Liver (tissue), 9 donors: ENCODE data around the gene DNAL1. TPM values are rescaled to one million over a fixed set of nuclear protein-coding genes. Genes with fewer than 3 reads are reported as not detected.

Source experiments
- DNase-seq: peaks from one replicate; pipeline ENCODE4 v3.0.0-alpha.2; 2017; ENCODE audit warnings: low spot score
- H3K27ac ChIP-seq, 2 donors: one replicate each; pipeline ENCODE4 v1.7.0; 2013; ENCODE audit warnings: inconsistent platforms in 2 of 2, low read length in 2 of 2, control low read depth in 1 of 2, low read depth in 1 of 2, mild to moderate bottlenecking in 1 of 2
- H3K27me3 ChIP-seq, 4 donors: one replicate each; pipeline versions ENCODE4 v1.6.1 to v1.7.0; 2013; ENCODE audit warnings: low read length in 3 of 4, inconsistent platforms in 1 of 4, mild to moderate bottlenecking in 1 of 4, moderate library complexity in 1 of 4; ENCODE audit not compliant: control insufficient read depth in 4 of 4, insufficient read depth in 4 of 4
- H3K36me3 ChIP-seq, 4 donors: one replicate each; pipeline versions ENCODE4 v1.6.1 to v1.7.0; 2013; ENCODE audit warnings: low read length in 3 of 4, mild to moderate bottlenecking in 3 of 4, low read depth in 1 of 4, moderate library complexity in 1 of 4; ENCODE audit not compliant: control insufficient read depth in 4 of 4, insufficient read depth in 3 of 4
- H3K4me1 ChIP-seq, 4 donors: one replicate each; pipeline versions ENCODE4 v1.6.1 to v1.7.0; 2013; ENCODE audit warnings: low read length in 3 of 4, mild to moderate bottlenecking in 3 of 4, moderate library complexity in 1 of 4; ENCODE audit not compliant: control insufficient read depth in 4 of 4, insufficient read depth in 4 of 4
- H3K4me3 ChIP-seq, 3 donors: one replicate each; pipeline versions ENCODE4 v1.6.1 to v1.7.0; 2013; ENCODE audit warnings: low read length in 3 of 3, control low read depth in 1 of 3, low read depth in 1 of 3, mild to moderate bottlenecking in 1 of 3
- H3K9ac ChIP-seq, 2 donors: one replicate each; pipeline ENCODE4 v1.7.0; 2013; ENCODE audit warnings: low read length in 2 of 2, mild to moderate bottlenecking in 2 of 2, moderate library complexity in 2 of 2, control low read depth in 1 of 2, low read depth in 1 of 2
- H3K9me3 ChIP-seq, 4 donors: one replicate each; pipeline versions ENCODE4 v1.6.1 to v1.7.0; 2013; ENCODE audit warnings: low read length in 3 of 4; ENCODE audit not compliant: control insufficient read depth in 4 of 4
- EGR1 ChIP-seq, 2 donors: IDR thresholded peaks; 2 replicates each; pipeline ENCODE4 v1.6.1; 2016 to 2018; ENCODE audit warnings: antibody characterized with exemption in 2 of 2, low read depth in 2 of 2
- FOXA1 ChIP-seq: IDR thresholded peaks from 2 replicates; pipeline ENCODE4 v1.6.1; 2016; ENCODE audit warnings: antibody characterized with exemption
- FOXA2 ChIP-seq: IDR thresholded peaks from 2 replicates; pipeline ENCODE4 v1.6.1; 2016; ENCODE audit warnings: antibody characterized with exemption
- JUND ChIP-seq, 2 donors: IDR thresholded peaks; 2 replicates each; pipeline ENCODE4 v1.6.1; 2016; ENCODE audit warnings: antibody characterized with exemption in 2 of 2
- MAX ChIP-seq: IDR thresholded peaks from 2 replicates; pipeline ENCODE4 v1.6.1; 2016; ENCODE audit warnings: antibody characterized with exemption
- NR2F2 ChIP-seq: IDR thresholded peaks from 2 replicates; pipeline ENCODE4 v1.6.1; 2016; ENCODE audit warnings: antibody characterized with exemption
- RAD21 ChIP-seq, 2 donors: IDR thresholded peaks; 2 replicates each; pipeline ENCODE4 v1.6.1; 2016; ENCODE audit warnings: antibody characterized with exemption in 2 of 2, mild to moderate bottlenecking in 2 of 2
- REST ChIP-seq: IDR thresholded peaks from 2 replicates; pipeline ENCODE4 v1.6.1; 2016; ENCODE audit warnings: antibody characterized with exemption, mild to moderate bottlenecking
- TAF1 ChIP-seq: conservative IDR thresholded peaks from 2 replicates; pipeline ENCODE4 v1.6.1; 2016; ENCODE audit warnings: antibody characterized with exemption, mild to moderate bottlenecking
- YY1 ChIP-seq: IDR thresholded peaks from 2 replicates; pipeline ENCODE4 v1.6.1; 2016; ENCODE audit warnings: antibody characterized with exemption, mild to moderate bottlenecking
- WGBS: extraction: QIAGEN DNeasy Blood & Tissue Kit; methylation state at CpG from one replicate; pipeline ENCODE4 v1.1.7; 2013; 5-methylcytosine and 5-hydroxymethylcytosine counted together
- polyA plus RNA-seq, 2 donors: library from polyadenylated mRNA; stranded (reverse) in 1 of 2; unstranded in 1 of 2; fragments of 200-250 nt in 1 of 2; fragments of >200 nt in 1 of 2; fragmentation: Nextera tagmentation in 1 of 2; extraction: Ambion mirVana in 1 of 2; gene quantifications; one replicate each; pipeline versions ENCODE4 v1.2.1 to v1.2.3, GENCODE V29; 2013 to 2015
- total RNA-seq, 2 donors: library from RNA; depleted of rRNA; stranded (reverse); fragments of >200 nt; gene quantifications; one replicate each; pipeline ENCODE4 v1.2.3, GENCODE V29; 2014
- TF ChIP-seq, protein P1 (sequence below): fragments of 150-350 bp; IDR thresholded peaks from 2 replicates; pipeline ENCODE4 v1.5.1; 2017; ENCODE audit warnings: improper control_type of control experiment, low read depth, low read length; ENCODE audit not compliant: missing input control
- donor health status: healthy.
- donor health status: healthy.
- donor health status: healthy.
- donor health status: healthy.
- donor health status: healthy.

Gene DNAL1
- total and polyA plus RNA-seq, 4 donors = 1.9 to 3.4 (median 2.4) TPM

DNA sequence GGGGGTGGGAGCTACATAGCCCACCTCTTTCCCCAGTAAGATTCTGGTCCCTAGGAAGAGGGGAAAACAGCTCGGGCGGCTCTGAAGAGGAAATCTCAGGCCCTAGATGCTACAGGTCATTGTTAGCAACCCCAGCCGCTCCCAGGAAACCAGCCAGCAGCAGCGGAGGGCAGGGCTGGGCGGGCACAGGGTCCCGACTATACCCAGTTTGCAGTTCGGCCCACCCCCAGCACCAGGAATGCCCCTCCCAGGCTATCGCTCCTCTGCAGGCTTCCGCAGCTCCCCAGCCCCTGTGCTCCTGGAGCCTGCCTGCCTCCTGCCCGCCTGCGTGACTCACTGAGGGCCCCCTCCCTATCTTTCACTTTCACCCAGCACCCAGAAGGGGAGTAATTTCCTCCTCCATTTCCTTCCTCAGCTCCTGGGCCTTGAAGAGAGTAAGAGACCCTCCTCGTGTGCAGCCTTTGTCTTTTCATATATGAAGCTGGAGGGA lies 96.6 kb downstream of the DNAL1 start:
- H3K9ac ChIP-seq = peak overlapping the region in 1 of 2 donors; percentile 5
- H3K4me1 ChIP-seq = peaks cover 23 to 75% (median 68%) of the 10 kb centered on the region in 4 donors
- H3K9me3 ChIP-seq = no peaks in the 10 kb centered on the region
- H3K36me3 ChIP-seq = peaks cover 7 to 29% (median 10%) of the 10 kb centered on the region in 4 donors
- H3K4me3 ChIP-seq = peak overlapping the region in 1 of 3 donors; percentile 10
- H3K27ac ChIP-seq = peak overlapping the region; percentile 45 to 58
- WGBS = 7% methylated on average over 12 of the region's 12 CpGs
- TF ChIP-seq TAF1 = no peak
- TF ChIP-seq, protein P1, sequence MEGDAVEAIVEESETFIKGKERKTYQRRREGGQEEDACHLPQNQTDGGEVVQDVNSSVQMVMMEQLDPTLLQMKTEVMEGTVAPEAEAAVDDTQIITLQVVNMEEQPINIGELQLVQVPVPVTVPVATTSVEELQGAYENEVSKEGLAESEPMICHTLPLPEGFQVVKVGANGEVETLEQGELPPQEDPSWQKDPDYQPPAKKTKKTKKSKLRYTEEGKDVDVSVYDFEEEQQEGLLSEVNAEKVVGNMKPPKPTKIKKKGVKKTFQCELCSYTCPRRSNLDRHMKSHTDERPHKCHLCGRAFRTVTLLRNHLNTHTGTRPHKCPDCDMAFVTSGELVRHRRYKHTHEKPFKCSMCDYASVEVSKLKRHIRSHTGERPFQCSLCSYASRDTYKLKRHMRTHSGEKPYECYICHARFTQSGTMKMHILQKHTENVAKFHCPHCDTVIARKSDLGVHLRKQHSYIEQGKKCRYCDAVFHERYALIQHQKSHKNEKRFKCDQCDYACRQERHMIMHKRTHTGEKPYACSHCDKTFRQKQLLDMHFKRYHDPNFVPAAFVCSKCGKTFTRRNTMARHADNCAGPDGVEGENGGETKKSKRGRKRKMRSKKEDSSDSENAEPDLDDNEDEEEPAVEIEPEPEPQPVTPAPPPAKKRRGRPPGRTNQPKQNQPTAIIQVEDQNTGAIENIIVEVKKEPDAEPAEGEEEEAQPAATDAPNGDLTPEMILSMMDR = no peak
- TF ChIP-seq FOXA1 = no peak
- no peak for TF ChIP-seq FOXA2
- peak in 1 of 2 donors; percentile 29 for TF ChIP-seq RAD21 (IDR thresholded peaks at IDR 0.05)
- TF ChIP-seq EGR1 (IDR thresholded peaks at IDR 0.05; ENCODE audit: low read depth in 2 of 2) = no peak
- no peak for TF ChIP-seq REST
- TF ChIP-seq YY1 = no peak
- peak; percentile 46 for TF ChIP-seq NR2F2
- peak; percentile 25 to 60 for TF ChIP-seq JUND (IDR thresholded peaks at IDR 0.05)
- peak; percentile 87 for DNase-seq
- H3K27me3 ChIP-seq = no peaks in the 10 kb centered on the region

DNA sequence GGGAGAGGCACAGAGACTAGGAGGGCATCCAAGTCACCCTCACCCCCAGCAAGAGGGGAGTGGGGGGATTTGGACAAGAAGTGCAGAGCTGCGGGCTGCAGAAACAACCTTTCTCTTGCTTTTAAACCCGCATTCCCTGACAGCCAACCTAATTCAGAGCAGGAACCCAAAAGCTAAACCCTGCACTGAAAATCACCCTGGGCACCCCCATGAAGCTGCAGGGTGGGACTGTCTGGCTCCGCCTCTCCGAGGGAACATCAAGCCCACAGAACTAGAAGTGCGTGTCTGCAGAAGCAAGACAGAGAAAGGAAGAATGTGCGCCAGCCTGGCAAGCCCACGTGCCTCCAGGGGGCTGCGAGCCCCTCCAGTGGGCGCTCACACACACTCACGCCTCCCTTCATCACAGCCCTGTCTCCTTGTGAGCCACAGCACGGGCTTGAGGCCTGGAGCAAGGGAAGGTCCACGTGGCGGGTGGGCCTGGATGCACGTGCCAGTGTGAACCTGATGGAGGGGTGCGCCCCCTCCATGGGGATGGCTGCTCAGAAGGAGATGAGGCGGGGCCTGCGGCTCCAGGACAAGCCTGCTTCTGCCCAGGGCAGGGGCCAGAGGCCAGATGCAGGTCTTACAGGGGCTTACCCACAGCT lies 97.2 kb downstream of the DNAL1 start:
- Histone ChIP-seq H3K9me3 (no peaks in the 10 kb centered on the region), H3K27me3 (no peaks in the 10 kb centered on the region), H3K4me3 (no peak overlapping the region), H3K27ac (peak overlapping the region; percentile 45 to 58), H3K36me3 (peaks cover 2 to 24% (median 5%) of the 10 kb centered on the region in 4 donors), H3K9ac (no peak overlapping the region), H3K4me1 (peaks cover 25 to 80% (median 73%) of the 10 kb centered on the region in 4 donors)
- 60% methylated on average over 17 of the region's 17 CpGs for WGBS
- DNase-seq = no peak
- TF ChIP-seq MAX = no peak
- TF ChIP-seq, protein P1 = no peak
- TF ChIP-seq EGR1 (IDR thresholded peaks at IDR 0.05; ENCODE audit: low read depth in 2 of 2) = no peak
